Activated B cell treated with CpG ODN at 0.5 μM for 24 hours (primary cell): ENCODE results near the gene TMEM214. TPM values are rescaled to one million over a fixed set of nuclear protein-coding genes. Genes with fewer than 3 reads are reported as not detected.

ENCODE experiments used
- ATAC-seq: fragments of 200-7000 bp; cut with Tn5 transposase; one replicate; pipeline ENCODE4 v1.10.0; 2021; ENCODE audit warnings: low read depth, mild to moderate bottlenecking, moderate library complexity
- CTCF ChIA-PET: fragments of 350-600 bp; sonication (Branson Sonifier 250); formaldehyde crosslinking; loops from one replicate; lab custom pipeline; 2021; ENCODE audit warnings: antibody characterized with exemption; lab: Charles Lee
- POLR2A ChIA-PET: fragments of 350-600 bp; sonication (Branson Sonifier 250); formaldehyde crosslinking; loops from one replicate; lab custom pipeline; 2021; ENCODE audit warnings: antibody characterized with exemption; lab: Charles Lee
- DNase-seq: peaks from one replicate; pipeline ENCODE4 v3.0.0; 2022
- H3K27ac Mint-ChIP-seq: one replicate; pipeline ENCODE4 v1.8.0; 2020; ENCODE audit warnings: mixed read lengths
- H3K27me3 Mint-ChIP-seq: one replicate; pipeline ENCODE4 v1.8.0; 2021; ENCODE audit warnings: mixed read lengths
- H3K36me3 Mint-ChIP-seq: one replicate; pipeline ENCODE4 v1.8.0; 2021; ENCODE audit warnings: low read depth, mixed read lengths
- H3K4me1 Mint-ChIP-seq: one replicate; pipeline ENCODE4 v1.8.0; 2021; ENCODE audit warnings: mixed read lengths
- H3K4me3 Mint-ChIP-seq: one replicate; pipeline ENCODE4 v1.8.0; 2020; ENCODE audit warnings: mild to moderate bottlenecking, mixed read lengths
- H3K9me3 Mint-ChIP-seq: one replicate; pipeline ENCODE4 v1.8.0; 2020; ENCODE audit warnings: mixed read lengths
- CTCF ChIP-seq: fragments of 200-600 bp; IDR thresholded peaks from one replicate; pipeline ENCODE4 v1.8.0; 2022; ENCODE audit warnings: antibody characterized with exemption, mild to moderate bottlenecking
- intact Hi-C: fragments of 100-400 bp; cut with micrococcal nuclease; formaldehyde crosslinking; loops from one replicate; pipeline ENCODE4 v1.15.1; 2024
- total RNA-seq: library from RNA; stranded (reverse); gene quantifications from 2 replicates; pipeline ENCODE4 v1.2.3, GENCODE V29; 2022

Gene TMEM214
- total RNA-seq, 1 donor from 2014 or later = 92.1 TPM

- Mint-ChIP-seq H3K27me3 (no peaks in the 10 kb centered on the region), H3K4me1 (peaks cover 5% of the 10 kb centered on the region), H3K4me3 (no peak overlapping the region), H3K27ac (no peak overlapping the region), H3K36me3 (peaks cover 2% of the 10 kb centered on the region), H3K9me3 (no peaks in the 10 kb centered on the region)
- intact Hi-C loops = no loop called here
- ChIA-PET CTCF (interaction anchor here (0.9 kb wide), 1 partner anchor 252 kb away, joined by 3 read pairs; no protein-coding TSS in a partner anchor), POLR2A (interaction anchor here (0.6 to 0.7 kb wide), 2 partner anchors 45 to 254 kb away, joined by 3 read pairs; no protein-coding TSS in a partner anchor)
- no peak for TF ChIP-seq CTCF
- DNase-seq = no peak
- no peak for ATAC-seq
Observed at GRCh38 chr2:27025861-27026851, 6.6 kb upstream of the TMEM214 start.

- CTCF ChIA-PET = no interaction called here
Observed at GRCh38 chr2:27027211-27027651, 5.5 kb upstream of the TMEM214 start.

GRCh38 chr2:27029051-27029450, 3.7 kb upstream of the TMEM214 start:
- ATAC-seq (no peak), DNase-seq (no peak)
- Mint-ChIP-seq H3K9me3 (no peaks in the 10 kb centered on the region), H3K36me3 (peaks cover 12% of the 10 kb centered on the region), H3K4me3 (no peak overlapping the region), H3K27ac (no peak overlapping the region), H3K4me1 (peaks cover 24% of the 10 kb centered on the region), H3K27me3 (no peaks in the 10 kb centered on the region)
- no peak for TF ChIP-seq CTCF
- intact Hi-C loops = no loop called here
- POLR2A ChIA-PET = no interaction called here
- CTCF ChIA-PET = no interaction called here

More at GRCh38 chr2:27027211-27027651, 5.5 kb upstream of the TMEM214 start:
- peaks cover 11% of the 10 kb centered on the region for H3K4me1 Mint-ChIP-seq
- intact Hi-C loops = no loop called here
- no peak for DNase-seq
- POLR2A ChIA-PET = no interaction called here
- no peaks in the 10 kb centered on the region for H3K27me3 Mint-ChIP-seq
- H3K9me3 Mint-ChIP-seq = no peaks in the 10 kb centered on the region
- H3K27ac Mint-ChIP-seq = no peak overlapping the region
- ATAC-seq = no peak
- no peak for TF ChIP-seq CTCF
- H3K36me3 Mint-ChIP-seq = peaks cover 2% of the 10 kb centered on the region
- no peak overlapping the region for H3K4me3 Mint-ChIP-seq

- Mint-ChIP-seq H3K36me3 (peaks cover 42% of the 10 kb centered on the region), H3K27ac (peak overlapping the region; percentile 59), H3K4me3 (peak overlapping the region; percentile 93), H3K9me3 (no peaks in the 10 kb centered on the region), H3K27me3 (no peaks in the 10 kb centered on the region), H3K4me1 (peaks cover 32% of the 10 kb centered on the region)
- ChIA-PET POLR2A (interaction anchor here (0.9 to 3.1 kb wide), 5 partner anchors 16 to 179 kb away, joined by 3 to 48 read pairs (median 5); partner anchors contain the start of genes AGBL5, ATRAID, OST4 and SLC5A6), CTCF (interaction anchor here (0.9 to 1.4 kb wide), 3 partner anchors 17 to 48 kb away, joined by 3 read pairs; no protein-coding TSS in a partner anchor)
- intact Hi-C loops = loop anchor here (2.0 to 5.0 kb wide), 2 partner anchors 179 to 454 kb away; partner anchors contain the start of genes ATRAID, IFT172 and SLC5A6
- ATAC-seq (no peak), DNase-seq (no peak)
- TF ChIP-seq CTCF = no peak
Observed at GRCh38 chr2:27033253-27033852, 588 bp downstream of the TMEM214 start.
